Measurements from ENCODE around the gene FHAD1.

The FHAD1 gene

GRCh38 chr1:15441247-15441646, 194.2 kb downstream of the FHAD1 start:
- H3K4me3 ChIP-seq (replicated peaks; ENCODE audit: low read depth, low read length) = no peak overlapping the region
- DNase-seq (ENCODE audit: low read depth) = no peak
- no peak for TF ChIP-seq CTCF (IDR thresholded peaks at IDR 0.05; ENCODE audit: low read length, missing control alignments)

- TF ChIP-seq CTCF (IDR thresholded peaks at IDR 0.05; ENCODE audit: low read length, missing control alignments) = no peak
- no peak for DNase-seq (ENCODE audit: low read depth)
- H3K4me3 ChIP-seq (replicated peaks; ENCODE audit: low read depth, low read length) = no peak overlapping the region
Observed at GRCh38 chr1:15442119-15442518, 195.1 kb downstream of the FHAD1 start.

- no peak overlapping the region for H3K4me3 ChIP-seq (replicated peaks; ENCODE audit: low read depth, low read length)
- no peak for TF ChIP-seq CTCF (IDR thresholded peaks at IDR 0.05; ENCODE audit: low read length, missing control alignments)
- no peak for DNase-seq (ENCODE audit: low read depth)
Observed at GRCh38 chr1:15442759-15443158, 195.7 kb downstream of the FHAD1 start.

- no peak for TF ChIP-seq CTCF (IDR thresholded peaks at IDR 0.05; ENCODE audit: low read length, missing control alignments)
- DNase-seq (ENCODE audit: low read depth) = no peak
- H3K4me3 ChIP-seq (replicated peaks; ENCODE audit: low read depth, low read length) = no peak overlapping the region
Observed at GRCh38 chr1:15443281-15443680, 196.3 kb downstream of the FHAD1 start.

- no peak for TF ChIP-seq CTCF (IDR thresholded peaks at IDR 0.05; ENCODE audit: low read length, missing control alignments)
- H3K4me3 ChIP-seq (replicated peaks; ENCODE audit: low read depth, low read length) = no peak overlapping the region
- no peak for DNase-seq (ENCODE audit: low read depth)
Observed at GRCh38 chr1:15444468-15445389, 197.7 kb downstream of the FHAD1 start.

- no peak overlapping the region for H3K4me3 ChIP-seq (replicated peaks; ENCODE audit: low read depth, low read length)
- TF ChIP-seq CTCF (IDR thresholded peaks at IDR 0.05; ENCODE audit: low read length, missing control alignments) = no peak
- DNase-seq (ENCODE audit: low read depth) = no peak
Observed at GRCh38 chr1:15445390-15446122, 198.5 kb downstream of the FHAD1 start.
